Kidney (tissue), 14 donors: ENCODE measurements around the gene FSD2. TPM values are rescaled to one million over a fixed set of nuclear protein-coding genes. Genes with fewer than 3 reads are reported as not detected.
A peak's percentile ranks its signal among the peaks of the same experiment; 100 is the strongest.

Source experiments
- DNase-seq, 5 donors: peaks; one replicate each; pipeline ENCODE4 v3.0.0-alpha.2; 2013 to 2020
- FAIRE-seq: peaks from 2 replicates; lab custom pipeline; 2012; peaks lifted over from hg19 to GRCh38; lab: Jason Lieb, UNC
- H3K27ac ChIP-seq, 2 donors: one replicate each; pipeline ENCODE4 v1.7.0; 2013; ENCODE audit warnings: low read depth in 2 of 2, low read length in 2 of 2, inconsistent platforms in 1 of 2
- H3K27me3 ChIP-seq: one replicate; pipeline ENCODE4 v1.7.1; 2013; ENCODE audit warnings: low read length, inconsistent platforms; ENCODE audit not compliant: control insufficient read depth, insufficient read depth
- H3K36me3 ChIP-seq, 3 donors: one replicate each; pipeline versions ENCODE4 v1.7.0 to v1.7.1; 2013; ENCODE audit warnings: low read length in 3 of 3, control low read depth in 1 of 3, inconsistent platforms in 1 of 3; ENCODE audit not compliant: insufficient read depth in 3 of 3, control insufficient read depth in 2 of 3
- H3K4me1 ChIP-seq, 3 donors: one replicate each; pipeline versions ENCODE4 v1.7.0 to v1.7.1; 2013; ENCODE audit warnings: low read length in 3 of 3, inconsistent platforms in 1 of 3, low read depth in 1 of 3; ENCODE audit not compliant: control insufficient read depth in 2 of 3, insufficient read depth in 2 of 3
- H3K4me3 ChIP-seq, 3 donors: one replicate each; pipeline versions ENCODE4 v1.7.0 to v1.8.1; 2013; ENCODE audit warnings: low read length in 3 of 3, control low read depth in 1 of 3, inconsistent platforms in 1 of 3
- H3K9ac ChIP-seq, 3 donors: one replicate each; pipeline versions ENCODE4 v1.7.0 to v1.7.1; 2013; ENCODE audit warnings: low read length in 3 of 3, control low read depth in 1 of 3, inconsistent platforms in 1 of 3
- H3K9me3 ChIP-seq, 3 donors: one replicate each; pipeline versions ENCODE4 v1.7.0 to v1.7.1; 2013; ENCODE audit warnings: low read length in 3 of 3, control low read depth in 1 of 3, inconsistent platforms in 1 of 3; ENCODE audit not compliant: control insufficient read depth in 2 of 3, insufficient read depth in 1 of 3
- intact Hi-C: fragments of 100-400 bp; cut with DNase I; formaldehyde crosslinking; loops from one replicate; pipeline ENCODE4 v1.11.1; 2022
- polyA plus RNA-seq: library from polyadenylated mRNA; stranded (reverse); fragments of 350-450 nt; fragmentation: Illumina TruSeq; extraction: RNeasy Lipid Tissue Mini Kit (QIAGEN cat#74804); gene quantifications from one replicate; pipeline ENCODE4 v1.2.3, GENCODE V29; 2014; ENCODE audit warnings: low read depth, low replicate concordance; ENCODE audit not compliant: insufficient read depth
- total RNA-seq: library from RNA; stranded (reverse); fragmentation: NEBNext Ultra II Directional; extraction: Animal tissue kit (Norgen Biotek cat#: 25700); gene quantifications from one replicate; pipeline ENCODE4 v1.2.1, GENCODE V29; 2021
- TF ChIP-seq, protein P1 (sequence below): IDR thresholded peaks from 3 replicates; pipeline ENCODE4 v1.5.1; 2012; ENCODE audit warnings: mild to moderate bottlenecking, moderate library complexity, borderline replicate concordance; ENCODE audit not compliant: insufficient read depth; ENCODE audit errors: extremely low read depth
- donor health status: control.
- donor health status: control.
- donor health status: control.
- donor health status: control.
- donor health status: control.
- donor health status: DM: yes; HTN: yes; CAD: no.
- donor health status: Normal renal cell carcinoma (clear cell type).

The FSD2 gene
- total and polyA plus RNA-seq, 2 donors from 2014 or later, result not detected

GRCh38 chr15:82763361-82764116 is 42.3 kb downstream of the FSD2 start:
- Histone ChIP-seq H3K4me3 (no peak overlapping the region), H3K27ac (no peak overlapping the region), H3K9me3 (no peaks in the 10 kb centered on the region), H3K9ac (no peak overlapping the region), H3K4me1 (no peaks in the 10 kb centered on the region), H3K36me3 (peaks cover 2 to 5% (median 3%) of the 10 kb centered on the region in 3 donors), H3K27me3 (no peaks in the 10 kb centered on the region)
- FAIRE-seq (no peak), DNase-seq (no peak)
- intact Hi-C loops, result no loop called here
- TF ChIP-seq, protein P1, sequence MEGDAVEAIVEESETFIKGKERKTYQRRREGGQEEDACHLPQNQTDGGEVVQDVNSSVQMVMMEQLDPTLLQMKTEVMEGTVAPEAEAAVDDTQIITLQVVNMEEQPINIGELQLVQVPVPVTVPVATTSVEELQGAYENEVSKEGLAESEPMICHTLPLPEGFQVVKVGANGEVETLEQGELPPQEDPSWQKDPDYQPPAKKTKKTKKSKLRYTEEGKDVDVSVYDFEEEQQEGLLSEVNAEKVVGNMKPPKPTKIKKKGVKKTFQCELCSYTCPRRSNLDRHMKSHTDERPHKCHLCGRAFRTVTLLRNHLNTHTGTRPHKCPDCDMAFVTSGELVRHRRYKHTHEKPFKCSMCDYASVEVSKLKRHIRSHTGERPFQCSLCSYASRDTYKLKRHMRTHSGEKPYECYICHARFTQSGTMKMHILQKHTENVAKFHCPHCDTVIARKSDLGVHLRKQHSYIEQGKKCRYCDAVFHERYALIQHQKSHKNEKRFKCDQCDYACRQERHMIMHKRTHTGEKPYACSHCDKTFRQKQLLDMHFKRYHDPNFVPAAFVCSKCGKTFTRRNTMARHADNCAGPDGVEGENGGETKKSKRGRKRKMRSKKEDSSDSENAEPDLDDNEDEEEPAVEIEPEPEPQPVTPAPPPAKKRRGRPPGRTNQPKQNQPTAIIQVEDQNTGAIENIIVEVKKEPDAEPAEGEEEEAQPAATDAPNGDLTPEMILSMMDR, result no peak

GRCh38 chr15:82751308-82751707 is 54.6 kb downstream of the FSD2 start:
- Histone ChIP-seq H3K27me3 (no peaks in the 10 kb centered on the region), H3K27ac (no peak overlapping the region), H3K9ac (peak overlapping the region; percentile 79 to 99 (median 88)), H3K4me3 (peak overlapping the region; percentile 85 to 100 (median 99)), H3K36me3 (peaks cover 2 to 21% (median 5%) of the 10 kb centered on the region in 3 donors), H3K9me3 (no peaks in the 10 kb centered on the region), H3K4me1 (peaks cover 5 to 11% (median 9%) of the 10 kb centered on the region in 3 donors)
- FAIRE-seq, result no peak
- no peak for DNase-seq
- TF ChIP-seq, protein P1, result no peak
- intact Hi-C loops, result no loop called here

GRCh38 chr15:82750831-82751180 is 55.1 kb downstream of the FSD2 start:
- intact Hi-C loops, result no loop called here

More at GRCh38 chr15:82750831-82751180, 55.1 kb downstream of the FSD2 start:
- DNase-seq, result peak in 1 of 5 donors; percentile 37
- FAIRE-seq, result no peak
- no peaks in the 10 kb centered on the region for H3K27me3 ChIP-seq
- peaks cover 0 to 16% (median 3%) of the 10 kb centered on the region in 3 donors for H3K36me3 ChIP-seq
- peak overlapping the region; percentile 77 to 99 (median 88) for H3K9ac ChIP-seq
- peaks cover 5 to 11% (median 9%) of the 10 kb centered on the region in 3 donors for H3K4me1 ChIP-seq
- no peaks in the 10 kb centered on the region for H3K9me3 ChIP-seq
- H3K4me3 ChIP-seq, result peak overlapping the region; percentile 85 to 100 (median 99)
- H3K27ac ChIP-seq, result peak overlapping the region in 1 of 2 donors; percentile 95
- TF ChIP-seq, protein P1, result no peak
